Left lobe of liver (tissue), 2 donors: ENCODE measurements around the gene B4GALT5. TPM values are rescaled to one million over a fixed set of nuclear protein-coding genes. Genes with fewer than 3 reads are reported as not detected.
"Not testable (repeated sequence)": the region's sequence is repeated elsewhere in the genome, so short reads cannot be mapped to it uniquely, and the experiment has no call there.

ENCODE experiments used
- ATAC-seq: fragments of 200-7000 bp; cut with Tn5 transposase; one replicate; pipeline ENCODE4 v1.9.1; 2020; ENCODE audit warnings: mild to moderate bottlenecking, moderate library complexity
- DNase-seq: peaks from one replicate; pipeline ENCODE4 v3.0.0-alpha.2; 2020; ENCODE audit warnings: low spot score
- total RNA-seq: library from RNA; stranded (reverse); gene quantifications from one replicate; pipeline ENCODE4 v1.2.1, GENCODE V29; 2021
- donor health status: DM: no; HTN: no; CAD: no; lungs with moderate emphysema.
- donor health status: DM: no; HTN: yes; CAD: no.

Gene B4GALT5
- total RNA-seq, 1 donor from 2014 or later = 10.5 TPM

GRCh38 chr20:49739042-49739441 lies 25.4 kb upstream of the B4GALT5 start:
- DNase-seq (no peak), ATAC-seq (no peak)

GRCh38 chr20:49737260-49737659 lies 23.6 kb upstream of the B4GALT5 start:
- DNase-seq = no peak
- no peak for ATAC-seq

- DNase-seq (no peak), ATAC-seq (no peak)
Observed at GRCh38 chr20:49729780-49730179, 16.1 kb upstream of the B4GALT5 start.

GRCh38 chr20:49727894-49728885 lies 14.5 kb upstream of the B4GALT5 start:
- ATAC-seq = no peak
- DNase-seq = no peak

GRCh38 chr20:49727478-49727877 lies 13.8 kb upstream of the B4GALT5 start:
- no peak for DNase-seq
- no peak for ATAC-seq

- ATAC-seq (no peak), DNase-seq (no peak)
Observed at GRCh38 chr20:49725694-49726093, 12.0 kb upstream of the B4GALT5 start.

- DNase-seq, ATAC-seq: not testable (repeated sequence)
Observed at GRCh38 chr20:49725224-49725606, 11.5 kb upstream of the B4GALT5 start.

GRCh38 chr20:49724408-49725223 lies 10.9 kb upstream of the B4GALT5 start:
- ATAC-seq (peak; percentile 71), DNase-seq (no peak)

- DNase-seq, ATAC-seq: not testable (repeated sequence)
Observed at GRCh38 chr20:49723758-49724157, 10.1 kb upstream of the B4GALT5 start.

- not testable (repeated sequence) for ATAC-seq, DNase-seq
Observed at GRCh38 chr20:49721326-49721725, 7.6 kb upstream of the B4GALT5 start.

- peak; percentile 21 for DNase-seq
Observed at GRCh38 chr20:49715466-49715865, 1.8 kb upstream of the B4GALT5 start.

GRCh38 chr20:49712996-49713752 lies 504 bp downstream of the B4GALT5 start:
- DNase-seq (peak; percentile 56), ATAC-seq (peak; percentile 52)

More at GRCh38 chr20:49715466-49715865, 1.8 kb upstream of the B4GALT5 start:
- ATAC-seq = no peak

GRCh38 chr20:49712646-49712995 lies 1.1 kb downstream of the B4GALT5 start:
- no peak for DNase-seq
- ATAC-seq = no peak

- DNase-seq (peak; percentile 24), ATAC-seq (no peak)
Observed at GRCh38 chr20:49712118-49712517, 1.6 kb downstream of the B4GALT5 start.

- ATAC-seq = no peak
- DNase-seq = no peak
Observed at GRCh38 chr20:49711667-49711987, 2.1 kb downstream of the B4GALT5 start.

GRCh38 chr20:49710971-49711666 lies 2.6 kb downstream of the B4GALT5 start:
- no peak for ATAC-seq
- DNase-seq = peak; percentile 27

GRCh38 chr20:49707118-49707517 lies 6.6 kb downstream of the B4GALT5 start:
- no peak for ATAC-seq
- DNase-seq = no peak

- ATAC-seq = peak; percentile 39
- DNase-seq = no peak
Observed at GRCh38 chr20:49706630-49707091, 7.0 kb downstream of the B4GALT5 start.

GRCh38 chr20:49705893-49706292 lies 7.8 kb downstream of the B4GALT5 start:
- not testable (repeated sequence) for DNase-seq, ATAC-seq

- ATAC-seq = no peak
- DNase-seq = no peak
Observed at GRCh38 chr20:49705358-49705757, 8.3 kb downstream of the B4GALT5 start.
